Stimulated activated CD8-positive, alpha-beta memory T cell treated with anti-CD3 and anti-CD28 coated beads, Interleukin-2, amount 100 ng/mL, for 1 hour (primary cell): ENCODE data around the gene KLHDC10.
"Not testable (repeated sequence)": the region's sequence is repeated elsewhere in the genome, so short reads cannot be mapped to it uniquely, and the experiment has no call there.

Source experiments
- DNase-seq, 2 donors: peaks; one replicate each; pipeline ENCODE4 v3.0.0-alpha.2; 2020; ENCODE audit warnings: low read depth in 2 of 2

KLHDC10 gene

DNA sequence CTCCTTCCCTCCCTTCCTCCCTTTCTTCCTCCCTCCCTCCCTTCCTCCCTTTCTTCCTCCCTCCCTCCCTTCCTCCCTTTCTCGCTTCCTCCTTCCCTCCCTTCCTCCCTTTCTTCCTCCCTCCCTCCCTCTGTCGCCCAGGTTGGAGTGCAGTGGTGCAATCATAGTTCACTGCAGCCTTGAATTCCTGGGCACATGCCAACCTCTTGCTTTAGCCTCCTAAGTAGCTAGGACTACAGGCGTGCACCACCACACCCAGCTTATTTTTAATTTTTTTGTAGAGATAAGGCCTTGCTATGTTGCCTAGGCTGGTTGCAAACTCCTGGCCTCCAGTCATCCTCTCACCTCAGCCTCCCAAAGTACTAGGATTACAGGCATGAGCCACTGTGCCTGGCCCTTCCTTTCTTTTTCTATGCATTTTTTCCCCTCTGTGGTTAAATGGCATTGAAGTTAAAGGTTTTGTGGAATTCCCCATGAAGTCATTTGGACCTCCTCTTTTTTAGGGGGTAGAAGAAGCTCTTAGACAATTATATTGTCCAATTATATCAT is 9.6 kb downstream of the KLHDC10 start:
- no peak for DNase-seq

- DNase-seq, result not testable (repeated sequence)
These were observed 13.2 kb downstream of the KLHDC10 start for GRCh38 chr7:130083497-130083896.

GRCh38 chr7:130084037-130084875 is 13.9 kb downstream of the KLHDC10 start:
- no peak for DNase-seq

GRCh38 chr7:130085235-130085634 is 14.9 kb downstream of the KLHDC10 start:
- not testable (repeated sequence) for DNase-seq

DNA sequence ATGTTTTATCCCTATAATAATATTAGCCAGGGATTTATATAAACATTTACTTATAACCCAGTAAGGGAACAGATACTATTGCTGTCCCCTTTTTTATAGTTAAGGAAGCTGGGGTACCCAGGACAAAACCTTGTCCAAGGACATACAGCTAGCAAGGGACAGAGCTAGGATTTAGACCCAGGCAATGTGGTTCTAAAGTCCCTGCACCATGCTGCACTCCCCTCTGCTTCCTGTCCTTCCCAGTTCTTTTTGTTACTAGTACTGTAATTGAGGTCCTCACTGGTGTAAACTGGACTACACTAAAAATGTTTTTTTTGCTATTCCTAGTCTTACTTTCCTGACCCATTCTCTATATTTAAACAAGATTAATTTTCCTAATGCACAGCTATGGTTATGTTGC is 16.6 kb downstream of the KLHDC10 start:
- DNase-seq, result no peak

DNA sequence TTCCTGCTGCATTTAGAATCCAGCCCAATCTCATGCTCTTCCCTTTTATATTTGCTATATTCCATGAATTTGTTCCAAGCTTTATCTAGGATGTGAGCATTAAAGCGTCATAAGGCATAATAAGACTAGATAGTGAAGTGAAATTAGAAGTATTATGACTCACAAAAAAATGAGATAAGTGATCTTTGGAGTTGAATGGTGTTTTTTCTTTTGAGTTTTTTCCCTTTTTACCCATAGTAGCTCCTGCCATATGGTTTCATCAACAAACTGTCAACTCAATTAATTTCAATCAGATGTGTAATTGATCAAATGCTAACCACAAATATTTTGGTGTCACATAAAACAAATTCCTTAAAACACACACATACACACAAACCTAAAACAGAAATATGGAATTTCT is 17.0 kb downstream of the KLHDC10 start:
- DNase-seq, result no peak

DNA sequence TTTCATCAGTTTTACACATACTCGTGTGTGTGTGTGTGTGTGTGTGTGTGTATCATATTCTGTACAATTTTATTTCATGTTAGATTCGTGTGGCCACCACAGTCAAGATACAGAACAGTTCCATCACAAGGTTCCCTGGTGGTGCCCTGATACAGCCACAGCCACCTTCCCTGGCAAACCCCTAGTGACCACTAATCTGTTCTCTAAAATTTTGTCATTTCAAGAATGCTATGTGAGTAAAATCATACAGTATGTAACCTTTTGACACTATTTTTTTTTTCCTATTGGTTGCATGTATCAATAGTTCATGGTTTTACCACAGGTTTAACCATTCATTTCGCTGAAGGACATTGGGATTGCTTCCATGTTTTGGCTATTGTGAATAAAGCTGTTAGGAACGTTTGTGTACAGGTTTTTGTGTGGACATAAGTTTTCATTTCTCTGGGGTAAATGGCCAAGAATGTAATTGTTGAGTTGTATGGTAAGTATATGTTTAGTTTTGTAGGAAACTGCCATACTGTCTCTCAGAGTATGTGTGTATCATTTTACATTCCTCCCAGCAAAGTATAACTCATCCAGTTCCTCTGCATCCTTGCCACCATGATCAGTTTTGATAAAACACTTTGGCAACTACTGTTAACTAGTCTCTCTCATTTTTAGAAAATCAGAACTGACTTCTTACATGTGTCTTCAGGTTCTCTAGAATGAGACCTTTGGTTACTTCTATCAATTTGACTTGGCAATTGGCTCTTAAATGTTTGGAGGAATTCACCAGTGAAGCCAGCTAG is 20.6 kb downstream of the KLHDC10 start:
- DNase-seq, result no peak

DNA sequence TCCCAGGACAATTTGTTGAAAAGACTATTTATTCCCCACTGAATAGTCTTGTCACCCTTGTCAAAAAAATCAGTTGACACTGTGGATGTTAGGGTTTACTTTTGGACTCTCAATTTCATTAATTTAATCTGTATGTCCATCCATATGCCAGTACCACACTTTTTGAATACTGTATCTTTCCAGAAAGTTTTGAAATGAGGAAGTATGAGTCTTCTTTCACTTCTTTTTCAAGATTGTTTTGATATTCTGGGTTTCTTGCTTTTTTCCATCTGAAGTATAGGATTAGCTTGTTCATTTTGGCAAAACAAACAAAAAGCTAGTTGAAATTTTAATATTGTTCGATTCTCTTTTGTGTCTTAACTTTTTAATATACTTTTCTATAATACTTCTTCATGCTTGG is 21.7 kb downstream of the KLHDC10 start:
- DNase-seq, result no peak

DNA sequence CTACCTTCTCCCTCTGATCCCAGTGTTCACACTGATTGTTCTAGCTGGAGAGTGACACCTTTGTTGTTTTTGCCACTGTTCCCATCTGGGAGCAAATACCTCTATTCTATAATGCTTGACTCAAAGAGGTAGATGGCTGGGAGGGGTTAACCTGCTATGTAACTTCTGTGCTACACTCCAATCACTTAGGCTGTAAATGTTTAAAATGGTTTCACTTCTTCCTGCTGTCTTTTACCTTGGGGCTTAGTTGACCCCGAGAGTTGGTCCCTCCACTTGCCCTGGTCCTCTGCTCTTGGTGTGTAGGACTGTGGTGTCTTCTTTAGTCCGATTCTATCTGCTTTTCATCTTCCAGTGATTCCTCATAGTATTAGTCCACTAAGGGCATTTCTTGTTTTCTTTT is 22.3 kb downstream of the KLHDC10 start:
- no peak for DNase-seq

DNA sequence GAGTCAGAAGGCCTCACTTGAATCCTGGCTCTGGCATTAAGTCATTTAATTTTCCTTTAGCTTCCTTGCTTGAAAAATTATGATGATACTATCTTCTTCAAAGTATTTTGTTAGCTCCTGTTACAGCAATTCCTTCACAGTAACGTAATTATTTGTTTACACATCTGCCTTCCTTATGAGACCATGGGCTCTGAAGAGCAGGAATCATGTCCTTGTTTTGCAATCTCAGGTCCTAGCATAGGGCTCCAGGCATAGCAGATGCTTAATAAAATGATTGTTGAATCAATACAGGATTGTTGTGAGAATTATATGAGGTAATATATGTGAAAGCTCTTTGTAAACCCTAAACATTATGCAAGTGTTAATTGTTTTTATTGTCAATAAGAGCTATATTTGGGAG is 25.5 kb downstream of the KLHDC10 start:
- DNase-seq, result no peak

- DNase-seq, result no peak
These were observed 26.0 kb downstream of the KLHDC10 start for GRCh38 chr7:130096243-130096827.

DNA sequence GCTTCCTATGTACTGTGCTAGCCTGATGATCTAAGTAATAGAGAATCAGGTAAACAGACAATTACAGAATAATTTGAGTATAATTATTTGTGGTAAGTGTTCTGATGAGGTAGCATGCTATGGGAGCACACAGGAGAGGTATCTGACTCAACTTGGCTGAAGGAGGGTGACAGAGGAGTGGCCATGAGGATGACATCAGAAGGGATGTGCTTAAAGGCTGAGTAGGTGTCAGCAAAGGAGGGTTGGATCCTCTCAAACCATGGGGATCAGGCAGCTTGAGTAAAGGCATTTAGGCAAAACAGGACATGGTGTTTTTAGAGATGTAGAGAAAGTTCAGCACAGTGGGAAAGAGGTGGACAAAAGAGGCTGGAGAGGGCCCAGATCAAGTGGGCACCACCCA is 29.0 kb downstream of the KLHDC10 start:
- no peak for DNase-seq

- no peak for DNase-seq
These were observed 32.3 kb downstream of the KLHDC10 start for GRCh38 chr7:130102588-130102987.

DNA sequence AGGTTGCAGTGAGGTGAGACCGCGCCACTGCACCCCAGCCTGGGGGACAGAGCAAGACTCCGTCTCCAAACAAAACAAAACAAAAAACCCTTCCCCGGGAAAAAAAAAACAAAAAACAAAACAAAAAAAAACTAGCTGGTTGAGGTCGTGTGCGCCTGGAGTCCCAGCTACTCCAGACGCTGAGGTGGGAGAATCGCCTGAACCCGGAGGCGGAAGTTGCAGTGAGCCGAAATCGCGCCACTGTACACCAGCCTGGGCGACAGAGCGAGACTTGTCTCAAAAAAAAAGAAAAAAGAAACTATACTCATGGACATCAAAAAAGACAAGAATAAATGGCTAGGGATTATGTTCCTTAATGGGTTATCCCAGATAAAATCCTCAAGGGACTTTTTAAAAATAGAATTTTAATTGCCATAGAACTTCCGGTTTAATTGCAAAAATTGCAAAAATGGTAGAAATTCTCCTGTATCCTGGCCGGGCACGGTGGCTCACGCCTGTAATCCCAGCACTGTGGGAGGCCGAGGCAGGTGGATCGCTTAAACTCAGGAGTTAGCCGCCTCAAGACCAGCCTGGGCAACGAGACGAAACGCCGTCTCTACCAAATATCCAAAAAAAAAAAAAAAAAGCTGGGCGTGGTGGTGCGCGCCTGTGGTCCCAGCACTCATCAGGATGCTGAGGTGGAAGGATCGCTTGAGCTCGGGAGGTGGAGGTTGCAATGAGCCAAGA is 37.8 kb downstream of the KLHDC10 start:
- DNase-seq, result no peak

DNA sequence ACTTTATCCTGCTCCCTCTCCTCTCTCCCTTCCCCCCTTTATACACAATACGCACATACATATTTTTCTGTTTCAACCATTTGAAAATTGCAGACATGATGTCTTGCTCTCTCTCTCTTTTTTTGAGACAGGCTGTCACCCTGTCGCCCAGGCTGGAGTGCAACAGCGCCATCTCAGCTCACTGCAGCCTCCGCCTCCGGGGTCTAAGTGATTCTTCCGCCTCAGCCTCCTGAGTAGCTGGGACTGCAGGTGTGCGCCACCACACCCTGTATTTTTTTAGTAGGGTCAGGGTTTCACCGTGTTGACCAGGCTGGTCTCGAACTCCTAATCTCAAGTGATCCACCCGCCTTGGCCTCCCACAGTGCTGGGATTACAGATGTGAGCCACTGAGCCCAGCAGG is 38.5 kb downstream of the KLHDC10 start:
- no peak for DNase-seq

- DNase-seq, result no peak
These were observed 41.8 kb downstream of the KLHDC10 start for GRCh38 chr7:130112093-130112492.

- DNase-seq, result no peak
These were observed 42.5 kb downstream of the KLHDC10 start for GRCh38 chr7:130112662-130113425.

DNA sequence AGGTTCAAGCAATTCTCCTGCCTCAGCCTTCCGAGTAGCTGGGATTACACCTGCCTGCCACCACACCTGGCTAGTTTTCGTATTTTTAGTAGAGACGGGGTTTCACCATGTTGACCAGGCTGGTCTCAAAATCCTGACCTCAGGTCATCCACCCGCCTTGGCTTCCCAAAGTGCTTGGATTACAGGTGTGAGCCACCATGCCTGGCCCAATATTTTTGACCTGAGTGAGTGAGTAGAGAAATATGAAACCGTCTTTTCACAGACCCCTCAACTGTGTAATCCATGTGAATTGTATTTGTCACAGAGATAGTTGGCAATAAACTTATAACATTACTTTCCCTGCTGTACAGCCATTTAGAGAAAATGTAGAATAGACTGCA is 43.1 kb downstream of the KLHDC10 start:
- DNase-seq, result not testable (repeated sequence)

DNA sequence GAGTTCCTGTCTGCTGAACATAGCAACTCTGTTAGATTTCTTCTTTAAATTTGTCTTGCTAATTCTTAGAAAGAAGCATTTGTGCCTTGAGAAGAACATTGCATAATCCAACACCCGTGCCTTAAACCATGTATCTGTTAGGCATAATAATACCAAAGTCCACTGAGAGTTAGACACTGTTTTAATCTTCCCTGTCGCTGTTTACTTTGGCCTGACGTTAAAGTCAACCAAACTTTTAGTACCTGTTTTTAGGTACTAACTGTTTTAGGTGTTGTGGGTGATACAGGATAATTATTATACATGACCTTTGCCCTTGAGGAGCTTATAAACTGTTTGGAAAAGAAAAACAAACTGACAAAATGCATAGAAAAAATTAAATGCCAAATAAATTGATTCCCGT is 43.6 kb downstream of the KLHDC10 start:
- DNase-seq, result no peak

DNA sequence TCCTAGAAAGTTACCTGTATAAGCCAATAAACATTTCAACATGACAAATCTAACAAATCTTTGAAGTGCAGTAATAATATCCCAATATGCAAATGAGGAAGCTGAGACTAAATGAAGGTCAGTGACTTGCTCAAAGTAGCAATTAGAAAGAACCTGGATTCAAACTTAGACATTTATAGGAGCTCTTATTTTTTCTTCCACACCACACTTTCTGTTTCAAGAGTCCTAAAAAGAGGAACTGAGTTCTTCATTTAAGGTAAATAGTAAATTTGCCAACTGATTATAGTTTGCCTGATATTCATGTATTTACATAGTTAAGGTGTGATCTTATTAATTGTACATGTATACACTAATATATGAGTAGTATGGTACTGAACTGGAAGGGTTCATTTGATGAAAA is 44.0 kb downstream of the KLHDC10 start:
- DNase-seq, result no peak

DNA sequence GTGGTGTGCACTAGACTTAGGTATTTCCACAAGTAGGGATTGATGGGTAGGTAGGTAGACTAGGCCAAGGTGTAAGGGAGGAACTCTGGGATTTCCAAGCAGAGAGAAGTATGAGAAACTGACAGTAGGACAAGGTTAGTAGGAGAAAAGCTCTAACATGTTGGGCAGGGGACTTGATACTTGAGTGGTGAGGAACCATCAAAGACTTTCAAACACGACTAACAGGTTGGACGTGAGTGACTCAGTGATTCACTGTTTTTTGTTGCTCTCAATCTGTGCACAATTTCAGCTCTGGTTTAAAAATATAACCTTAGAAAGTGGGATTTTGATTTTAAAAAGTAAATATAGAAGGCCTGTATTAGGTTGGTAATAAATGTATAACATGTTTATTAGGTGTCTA is 44.4 kb downstream of the KLHDC10 start:
- DNase-seq, result no peak
